Panc1 (cell line): ENCODE measurements around the gene PPFIA3. TPM values are rescaled to one million over a fixed set of nuclear protein-coding genes. Genes with fewer than 3 reads are reported as not detected.

Experiments
- ATAC-seq: fragments of 200-7000 bp; cut with Tn5 transposase; 2 replicates; pipeline ENCODE4 v1.9.1; 2020; ENCODE audit warnings: mild to moderate bottlenecking, moderate library complexity
- BruUV-seq: library from RNA; stranded (reverse); fragments of 400-500 nt; replicated peaks from 2 replicates; lab custom pipeline; 2021; lab: Mats Ljungman, UMichigan
- CTCF ChIA-PET: fragments of 300-600 bp; sonication (Branson Sonifier 250); formaldehyde crosslinking; loops from one replicate; lab custom pipeline; 2022; ENCODE audit warnings: antibody characterized with exemption; lab: Charles Lee
- POLR2A ChIA-PET: fragments of 300-600 bp; sonication (Branson Sonifier 250); formaldehyde crosslinking; loops from one replicate; lab custom pipeline; 2022; ENCODE audit warnings: antibody characterized with exemption; lab: Charles Lee
- DNase-seq: peaks from one replicate; pipeline ENCODE4 v3.0.0-alpha.2; 2010; ENCODE audit warnings: low read depth, low spot score
- H3K27ac ChIP-seq: 2 replicates; pipeline ENCODE4 v1.5.1; 2011; ENCODE audit warnings: mild to moderate bottlenecking, low read length, inconsistent platforms
- H3K27me3 ChIP-seq: fragments of 200-500 bp; sonication (Bioruptor generic); 2 replicates; pipeline ENCODE4 v1.6.0; 2014; ENCODE audit warnings: low read length, inconsistent platforms; ENCODE audit not compliant: control insufficient read depth, insufficient read depth
- H3K36me3 ChIP-seq: fragments of 200-500 bp; sonication (Bioruptor generic); 2 replicates; pipeline ENCODE4 v1.5.1; 2014; ENCODE audit warnings: inconsistent platforms, mild to moderate bottlenecking, low read length, moderate library complexity; ENCODE audit not compliant: control insufficient read depth, insufficient read depth
- H3K4me1 ChIP-seq: 2 replicates; pipeline ENCODE4 v1.5.1; 2011; ENCODE audit warnings: inconsistent platforms, mild to moderate bottlenecking, low read length, moderate library complexity; ENCODE audit not compliant: control insufficient read depth, insufficient read depth
- H3K4me3 ChIP-seq, 2 experiments: 2 replicates each; pipeline ENCODE4 v1.5.1; 2011 to 2012; ENCODE audit warnings: low read depth in 2 of 2, low read length in 2 of 2, mild to moderate bottlenecking in 2 of 2, inconsistent platforms in 1 of 2, moderate library complexity in 1 of 2
- H3K9me3 ChIP-seq: fragments of 200-500 bp; sonication (Bioruptor generic); 2 replicates; pipeline ENCODE4 v1.5.1; 2014; ENCODE audit warnings: low read depth, mild to moderate bottlenecking, inconsistent platforms, low read length, moderate library complexity; ENCODE audit not compliant: control insufficient read depth, insufficient read depth
- POLR2AphosphoS5 ChIP-seq: IDR thresholded peaks from 2 replicates; pipeline ENCODE4 v1.6.1; 2012; ENCODE audit warnings: mild to moderate bottlenecking, low read depth, low read length, moderate library complexity
- SIN3A ChIP-seq: IDR thresholded peaks from 2 replicates; pipeline ENCODE4 v1.6.1; 2012; ENCODE audit warnings: low read depth, mild to moderate bottlenecking, low read length, moderate library complexity, borderline replicate concordance; ENCODE audit not compliant: insufficient read depth
- TCF7L2 ChIP-seq: IDR thresholded peaks from 2 replicates; pipeline ENCODE4 v1.6.1; 2011; ENCODE audit warnings: mild to moderate bottlenecking, low read depth, low read length, inconsistent platforms
- in situ Hi-C: cut with HindIII; loops from 2 replicates; pipeline ENCODE4 v1.10.0; 2016; ENCODE audit warnings: low sequenced_read_pairs, low pct_unique_long_range_greater_than_20kb
- intact Hi-C: fragments of 100-400 bp; cut with micrococcal nuclease; formaldehyde crosslinking; loops from one replicate; pipeline ENCODE4 v1.10.0; 2022; ENCODE audit not compliant: unreplicated experiment
- total RNA-seq: library from RNA; stranded (reverse); gene quantifications from one replicate; pipeline ENCODE4 v1.2.1, GENCODE V29; 2021; ENCODE audit not compliant: unreplicated experiment
- TF ChIP-seq, protein P1 (sequence below): fragments of 450-650 bp; IDR thresholded peaks from 2 replicates; pipeline ENCODE4 v1.5.1; 2017; ENCODE audit warnings: mild to moderate bottlenecking
- TF ChIP-seq, protein P2 (sequence below), 2 experiments: IDR thresholded peaks; 2 replicates each; pipeline ENCODE4 v1.6.1; 2011 to 2012; ENCODE audit warnings: low read depth in 2 of 2, control low read depth in 1 of 2, low read length in 1 of 2, mild to moderate bottlenecking in 1 of 2, moderate library complexity in 1 of 2; ENCODE audit not compliant: insufficient read depth in 1 of 2

Gene PPFIA3
- total RNA-seq, 1 experiment from 2014 or later, result 21.7 TPM

DNA sequence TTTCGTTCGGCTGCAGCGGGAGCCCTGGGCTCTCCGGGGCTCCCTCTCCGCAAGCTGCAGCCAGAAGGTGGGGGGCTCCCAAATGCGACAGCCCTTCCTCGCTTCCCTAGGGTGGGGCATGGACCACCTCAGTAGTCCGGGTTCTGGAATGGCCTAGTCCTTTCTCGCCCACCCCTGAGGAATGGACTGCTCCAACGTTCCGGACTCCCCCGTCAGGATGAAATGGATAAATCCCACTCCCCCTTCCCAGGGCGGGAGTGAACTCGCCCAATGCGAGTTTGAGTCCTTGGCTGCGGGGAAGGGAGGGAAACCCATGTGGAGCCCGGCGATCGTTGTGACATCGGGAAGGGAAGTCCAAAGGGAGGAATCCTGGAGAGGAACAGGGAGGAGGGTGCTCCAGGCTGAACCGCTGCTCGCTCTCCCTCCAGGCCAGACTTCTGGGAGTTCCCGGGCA lies 30.3 kb downstream of the PPFIA3 start:
- CTCF ChIA-PET, result interaction anchor here (1.4 kb wide), 1 partner anchor 49 kb away, joined by 4 read pairs; no protein-coding TSS in a partner anchor
- in situ Hi-C loops, result no loop called here
- BruUV-seq, result no TSS peak

DNA sequence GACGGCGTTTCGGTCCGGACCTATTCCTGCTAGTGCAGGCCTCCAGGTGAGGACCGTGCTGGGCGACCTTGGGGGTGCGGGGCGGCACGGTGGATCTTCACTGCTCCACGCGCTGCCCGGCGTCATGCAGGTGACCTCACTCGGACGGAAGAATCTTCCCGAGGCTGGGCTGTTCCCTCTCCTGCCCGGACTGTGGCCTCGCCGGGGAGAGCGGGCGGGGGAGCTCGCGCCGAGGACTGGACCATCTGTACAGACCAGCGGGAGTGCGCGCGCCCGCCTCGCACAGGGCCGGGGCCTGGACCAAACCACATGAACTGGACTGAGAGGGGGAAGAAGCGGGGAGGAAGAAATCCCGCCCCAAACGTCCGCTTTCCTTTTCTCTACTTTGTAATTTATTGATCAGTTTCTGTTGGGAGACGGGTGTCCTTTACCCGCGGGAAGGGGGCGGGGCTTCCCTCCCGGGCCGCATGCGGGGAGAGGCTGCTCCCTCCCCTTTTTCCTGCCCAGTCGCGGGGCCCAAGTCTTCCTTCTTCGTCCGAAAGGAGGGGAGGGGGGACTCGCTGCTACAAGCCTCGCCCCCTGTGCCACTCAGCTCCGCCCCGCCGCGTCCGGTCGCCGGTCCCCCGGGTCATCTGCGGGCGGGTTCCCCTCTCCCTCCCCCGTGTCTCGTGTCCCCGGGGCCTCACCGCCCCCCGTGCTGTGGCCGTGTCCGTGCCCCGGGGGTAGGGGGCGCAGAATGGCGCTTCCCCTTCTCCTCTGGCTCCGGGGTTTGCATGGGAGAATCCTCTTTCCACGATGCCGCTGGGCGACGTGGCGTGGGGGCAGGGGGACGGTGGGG lies 31.0 kb downstream of the PPFIA3 start:
- POLR2A ChIA-PET, result interaction anchor here (0.6 kb wide), 2 partner anchors 58 to 91 kb away, joined by 3 to 4 read pairs; no protein-coding TSS in a partner anchor

More for the DNA sequence above, 30.3 kb downstream of the PPFIA3 start:
- no peaks in the 10 kb centered on the region for H3K27me3 ChIP-seq
- ATAC-seq (peak; percentile 40), DNase-seq (no peak)
- POLR2A ChIA-PET, result no interaction called here
- H3K36me3 ChIP-seq, result no peaks in the 10 kb centered on the region; the same call in 1 of the 2 replicates
- TF ChIP-seq TCF7L2, result peak; percentile 46; the same call in 1 of the 2 replicates
- TF ChIP-seq, protein P1, sequence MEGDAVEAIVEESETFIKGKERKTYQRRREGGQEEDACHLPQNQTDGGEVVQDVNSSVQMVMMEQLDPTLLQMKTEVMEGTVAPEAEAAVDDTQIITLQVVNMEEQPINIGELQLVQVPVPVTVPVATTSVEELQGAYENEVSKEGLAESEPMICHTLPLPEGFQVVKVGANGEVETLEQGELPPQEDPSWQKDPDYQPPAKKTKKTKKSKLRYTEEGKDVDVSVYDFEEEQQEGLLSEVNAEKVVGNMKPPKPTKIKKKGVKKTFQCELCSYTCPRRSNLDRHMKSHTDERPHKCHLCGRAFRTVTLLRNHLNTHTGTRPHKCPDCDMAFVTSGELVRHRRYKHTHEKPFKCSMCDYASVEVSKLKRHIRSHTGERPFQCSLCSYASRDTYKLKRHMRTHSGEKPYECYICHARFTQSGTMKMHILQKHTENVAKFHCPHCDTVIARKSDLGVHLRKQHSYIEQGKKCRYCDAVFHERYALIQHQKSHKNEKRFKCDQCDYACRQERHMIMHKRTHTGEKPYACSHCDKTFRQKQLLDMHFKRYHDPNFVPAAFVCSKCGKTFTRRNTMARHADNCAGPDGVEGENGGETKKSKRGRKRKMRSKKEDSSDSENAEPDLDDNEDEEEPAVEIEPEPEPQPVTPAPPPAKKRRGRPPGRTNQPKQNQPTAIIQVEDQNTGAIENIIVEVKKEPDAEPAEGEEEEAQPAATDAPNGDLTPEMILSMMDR, result no peak
- TF ChIP-seq, protein P2, sequence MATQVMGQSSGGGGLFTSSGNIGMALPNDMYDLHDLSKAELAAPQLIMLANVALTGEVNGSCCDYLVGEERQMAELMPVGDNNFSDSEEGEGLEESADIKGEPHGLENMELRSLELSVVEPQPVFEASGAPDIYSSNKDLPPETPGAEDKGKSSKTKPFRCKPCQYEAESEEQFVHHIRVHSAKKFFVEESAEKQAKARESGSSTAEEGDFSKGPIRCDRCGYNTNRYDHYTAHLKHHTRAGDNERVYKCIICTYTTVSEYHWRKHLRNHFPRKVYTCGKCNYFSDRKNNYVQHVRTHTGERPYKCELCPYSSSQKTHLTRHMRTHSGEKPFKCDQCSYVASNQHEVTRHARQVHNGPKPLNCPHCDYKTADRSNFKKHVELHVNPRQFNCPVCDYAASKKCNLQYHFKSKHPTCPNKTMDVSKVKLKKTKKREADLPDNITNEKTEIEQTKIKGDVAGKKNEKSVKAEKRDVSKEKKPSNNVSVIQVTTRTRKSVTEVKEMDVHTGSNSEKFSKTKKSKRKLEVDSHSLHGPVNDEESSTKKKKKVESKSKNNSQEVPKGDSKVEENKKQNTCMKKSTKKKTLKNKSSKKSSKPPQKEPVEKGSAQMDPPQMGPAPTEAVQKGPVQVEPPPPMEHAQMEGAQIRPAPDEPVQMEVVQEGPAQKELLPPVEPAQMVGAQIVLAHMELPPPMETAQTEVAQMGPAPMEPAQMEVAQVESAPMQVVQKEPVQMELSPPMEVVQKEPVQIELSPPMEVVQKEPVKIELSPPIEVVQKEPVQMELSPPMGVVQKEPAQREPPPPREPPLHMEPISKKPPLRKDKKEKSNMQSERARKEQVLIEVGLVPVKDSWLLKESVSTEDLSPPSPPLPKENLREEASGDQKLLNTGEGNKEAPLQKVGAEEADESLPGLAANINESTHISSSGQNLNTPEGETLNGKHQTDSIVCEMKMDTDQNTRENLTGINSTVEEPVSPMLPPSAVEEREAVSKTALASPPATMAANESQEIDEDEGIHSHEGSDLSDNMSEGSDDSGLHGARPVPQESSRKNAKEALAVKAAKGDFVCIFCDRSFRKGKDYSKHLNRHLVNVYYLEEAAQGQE (IDR thresholded peaks at IDR 0.05; ENCODE audit: insufficient read depth in 1 of 2, low read depth in 2 of 2, low read length in 1 of 2), result peak in 1 of 2 experiments; percentile 50; a peak in 2 of 4 replicates
- intact Hi-C loops, result no loop called here
- H3K4me3 ChIP-seq, result peak overlapping the region; percentile 78 to 91
- no peaks in the 10 kb centered on the region for H3K9me3 ChIP-seq
- H3K4me1 ChIP-seq, result no peaks in the 10 kb centered on the region; the same call in 1 of the 2 replicates
- peak overlapping the region; percentile 89 for H3K27ac ChIP-seq

More for the DNA sequence above, 31.0 kb downstream of the PPFIA3 start:
- BruUV-seq, result TSS peak; percentile 96
- DNase-seq, result no peak
- peak overlapping the region; percentile 78 to 91 for H3K4me3 ChIP-seq
- no peaks in the 10 kb centered on the region for H3K9me3 ChIP-seq
- intact Hi-C loops (no loop called here), in situ Hi-C loops (no loop called here)
- TF ChIP-seq TCF7L2 (peak; percentile 24; the same call in 1 of the 2 replicates), POLR2AphosphoS5 (peak; percentile 45; the same call in 1 of the 2 replicates), SIN3A (0 out of 2 replicates have a peak, but pooled peaks have one; percentile 7)
- TF ChIP-seq, protein P2 (IDR thresholded peaks at IDR 0.05; ENCODE audit: insufficient read depth in 1 of 2, low read depth in 2 of 2, low read length in 1 of 2), result no peak
- TF ChIP-seq, protein P1, result no peak
- CTCF ChIA-PET, result no interaction called here
- H3K4me1 ChIP-seq, result no peaks in the 10 kb centered on the region; the same call in 1 of the 2 replicates
- peak overlapping the region; percentile 89 for H3K27ac ChIP-seq
- no peaks in the 10 kb centered on the region for H3K27me3 ChIP-seq
- ATAC-seq, result peak; percentile 72
- H3K36me3 ChIP-seq, result no peaks in the 10 kb centered on the region; the same call in 1 of the 2 replicates
